SK-N-SH treated with all-trans-retinoic acid at 6 μM for 48 hours (cell line): ENCODE data around the gene BCL2L13.

ENCODE experiments used
- ATAC-seq: fragments of 200-7000 bp; cut with Tn5 transposase; 3 replicates; pipeline ENCODE4 v1.9.1; 2020; ENCODE audit warnings: mild to moderate bottlenecking, moderate library complexity
- BACH2 ChIP-seq: fragments of 250-450 bp; sonication (Bioruptor Pico); IDR thresholded peaks from 2 replicates; pipeline ENCODE4 v1.9.0; 2021; ENCODE audit warnings: mild to moderate bottlenecking, borderline replicate concordance
- ESRRG ChIP-seq: fragments of 250-450 bp; sonication (Bioruptor Pico); IDR thresholded peaks from 2 replicates; pipeline ENCODE4 v1.6.1; 2021; ENCODE audit warnings: mild to moderate bottlenecking
- GLIS3 ChIP-seq: fragments of 250-450 bp; sonication (Bioruptor Pico); IDR thresholded peaks from 2 replicates; pipeline ENCODE4 v1.5.0; 2020; ENCODE audit warnings: mild to moderate bottlenecking, moderate library complexity
- ISL1 ChIP-seq: fragments of 250-450 bp; sonication (Bioruptor Pico); IDR thresholded peaks from 2 replicates; pipeline ENCODE4 v2.1.2; 2022; ENCODE audit warnings: mild to moderate bottlenecking, moderate library complexity
- OSR1 ChIP-seq: fragments of 250-450 bp; sonication (Bioruptor Pico); IDR thresholded peaks from 2 replicates; pipeline ENCODE4 v1.8.0; 2022; ENCODE audit warnings: moderate library complexity, mild to moderate bottlenecking, inconsistent platforms
- PPARA ChIP-seq: fragments of 250-450 bp; sonication (Bioruptor Pico); IDR thresholded peaks from 2 replicates; pipeline ENCODE4 v1.5.0; 2020; ENCODE audit warnings: mild to moderate bottlenecking, borderline replicate concordance
- RARB ChIP-seq: fragments of 250-450 bp; sonication (Bioruptor Pico); IDR thresholded peaks from 2 replicates; pipeline ENCODE4 v1.8.0; 2021; ENCODE audit warnings: mild to moderate bottlenecking, moderate library complexity
- SNAI2 ChIP-seq: fragments of 250-450 bp; sonication (Bioruptor Pico); IDR thresholded peaks from 2 replicates; pipeline ENCODE4 v1.5.0; 2020; ENCODE audit warnings: mild to moderate bottlenecking, moderate library complexity
- TCF4 ChIP-seq: fragments of 250-450 bp; sonication (Bioruptor Pico); IDR thresholded peaks from 2 replicates; pipeline ENCODE4 v1.8.0; 2021; ENCODE audit warnings: mild to moderate bottlenecking, moderate library complexity, borderline replicate concordance
- TOX ChIP-seq: fragments of 250-450 bp; sonication (Bioruptor Pico); IDR thresholded peaks from 2 replicates; pipeline ENCODE4 v1.8.0; 2021; ENCODE audit warnings: mild to moderate bottlenecking, moderate library complexity, borderline replicate concordance
- TSHZ2 ChIP-seq: fragments of 250-450 bp; sonication (Bioruptor Pico); IDR thresholded peaks from 2 replicates; pipeline ENCODE4 v1.5.0; 2020; ENCODE audit warnings: mild to moderate bottlenecking, moderate library complexity
- ZC3H10 ChIP-seq: fragments of 250-450 bp; sonication (Bioruptor Pico); IDR thresholded peaks from 2 replicates; pipeline ENCODE4 v1.5.1; 2021; ENCODE audit warnings: mild to moderate bottlenecking, moderate library complexity
- ZFP3 ChIP-seq: fragments of 250-450 bp; sonication (Bioruptor Pico); IDR thresholded peaks from 2 replicates; pipeline ENCODE4 v1.5.0; 2020; ENCODE audit warnings: mild to moderate bottlenecking, moderate library complexity
- ZFP30 ChIP-seq: fragments of 450-650 bp; formaldehyde crosslinking; IDR thresholded peaks from 2 replicates; pipeline ENCODE4 v1.5.0; 2022; ENCODE audit warnings: mild to moderate bottlenecking, moderate library complexity
- ZNF565 ChIP-seq: fragments of 450-650 bp; formaldehyde crosslinking; conservative IDR thresholded peaks from 2 replicates; pipeline ENCODE4 v1.5.0; 2020; ENCODE audit warnings: low read depth, mild to moderate bottlenecking, moderate library complexity
- ZNF70 ChIP-seq: fragments of 450-650 bp; formaldehyde crosslinking; IDR thresholded peaks from 2 replicates; pipeline ENCODE4 v1.5.0; 2020; ENCODE audit warnings: mild to moderate bottlenecking, moderate library complexity
- ZNF8 ChIP-seq: fragments of 450-650 bp; formaldehyde crosslinking; IDR thresholded peaks from 2 replicates; pipeline ENCODE4 v1.5.0; 2020; ENCODE audit warnings: mild to moderate bottlenecking, moderate library complexity
- TF ChIP-seq, protein P1 (sequence below): fragments of 250-450 bp; sonication (Bioruptor Pico); IDR thresholded peaks from 2 replicates; pipeline ENCODE4 v1.8.0; 2021; ENCODE audit warnings: low read depth, mild to moderate bottlenecking, moderate library complexity, borderline replicate concordance
- TF ChIP-seq, protein P2 (sequence below): fragments of 250-450 bp; sonication (Bioruptor Pico); IDR thresholded peaks from 2 replicates; pipeline ENCODE4 v1.8.0; 2020; ENCODE audit warnings: mild to moderate bottlenecking, moderate library complexity, borderline replicate concordance
- TF ChIP-seq, protein P3 (sequence below): fragments of 250-450 bp; sonication (Bioruptor Pico); IDR thresholded peaks from 2 replicates; pipeline ENCODE4 v1.5.1; 2020; ENCODE audit warnings: low read depth, mild to moderate bottlenecking, moderate library complexity

The BCL2L13 gene

DNA sequence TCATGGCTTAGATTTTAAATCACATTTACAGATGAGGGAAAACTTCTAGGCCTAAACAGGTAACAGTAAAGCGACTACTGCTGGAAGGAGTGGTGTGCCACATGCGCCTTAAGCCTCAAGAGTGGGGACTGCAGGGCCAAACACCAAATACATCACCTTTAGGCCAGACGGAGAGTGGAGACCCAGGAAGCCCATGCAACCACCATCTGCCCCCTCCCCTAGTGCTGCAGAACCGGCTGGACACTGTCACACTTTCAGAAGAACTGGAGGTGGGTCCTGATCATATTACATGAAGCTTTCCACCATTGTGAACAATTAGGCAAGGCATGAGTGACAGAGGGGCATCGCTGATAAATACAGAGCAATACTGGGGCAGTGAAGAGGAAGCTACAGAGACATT is 46.4 kb upstream of the BCL2L13 start:
- ATAC-seq = no peak

GRCh38 chr22:17596226-17596625 is 42.3 kb upstream of the BCL2L13 start:
- no peak for ATAC-seq
- TF ChIP-seq RARB (CRISPR knock-in tag) = no peak
- no peak for TF ChIP-seq TOX (CRISPR knock-in tag)
- no peak for TF ChIP-seq ZNF565 (CRISPR knock-in tag)
- no peak for TF ChIP-seq ZNF8 (CRISPR knock-in tag)
- TF ChIP-seq TSHZ2 = no peak
- TF ChIP-seq ESRRG (CRISPR knock-in tag) = no peak
- TF ChIP-seq, protein P1, sequence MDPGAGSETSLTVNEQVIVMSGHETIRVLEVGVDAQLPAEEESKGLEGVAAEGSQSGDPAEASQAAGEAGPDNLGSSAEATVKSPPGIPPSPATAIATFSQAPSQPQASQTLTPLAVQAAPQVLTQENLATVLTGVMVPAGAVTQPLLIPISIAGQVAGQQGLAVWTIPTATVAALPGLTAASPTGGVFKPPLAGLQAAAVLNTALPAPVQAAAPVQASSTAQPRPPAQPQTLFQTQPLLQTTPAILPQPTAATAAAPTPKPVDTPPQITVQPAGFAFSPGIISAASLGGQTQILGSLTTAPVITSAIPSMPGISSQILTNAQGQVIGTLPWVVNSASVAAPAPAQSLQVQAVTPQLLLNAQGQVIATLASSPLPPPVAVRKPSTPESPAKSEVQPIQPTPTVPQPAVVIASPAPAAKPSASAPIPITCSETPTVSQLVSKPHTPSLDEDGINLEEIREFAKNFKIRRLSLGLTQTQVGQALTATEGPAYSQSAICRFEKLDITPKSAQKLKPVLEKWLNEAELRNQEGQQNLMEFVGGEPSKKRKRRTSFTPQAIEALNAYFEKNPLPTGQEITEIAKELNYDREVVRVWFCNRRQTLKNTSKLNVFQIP = no peak
- TF ChIP-seq, protein P2, sequence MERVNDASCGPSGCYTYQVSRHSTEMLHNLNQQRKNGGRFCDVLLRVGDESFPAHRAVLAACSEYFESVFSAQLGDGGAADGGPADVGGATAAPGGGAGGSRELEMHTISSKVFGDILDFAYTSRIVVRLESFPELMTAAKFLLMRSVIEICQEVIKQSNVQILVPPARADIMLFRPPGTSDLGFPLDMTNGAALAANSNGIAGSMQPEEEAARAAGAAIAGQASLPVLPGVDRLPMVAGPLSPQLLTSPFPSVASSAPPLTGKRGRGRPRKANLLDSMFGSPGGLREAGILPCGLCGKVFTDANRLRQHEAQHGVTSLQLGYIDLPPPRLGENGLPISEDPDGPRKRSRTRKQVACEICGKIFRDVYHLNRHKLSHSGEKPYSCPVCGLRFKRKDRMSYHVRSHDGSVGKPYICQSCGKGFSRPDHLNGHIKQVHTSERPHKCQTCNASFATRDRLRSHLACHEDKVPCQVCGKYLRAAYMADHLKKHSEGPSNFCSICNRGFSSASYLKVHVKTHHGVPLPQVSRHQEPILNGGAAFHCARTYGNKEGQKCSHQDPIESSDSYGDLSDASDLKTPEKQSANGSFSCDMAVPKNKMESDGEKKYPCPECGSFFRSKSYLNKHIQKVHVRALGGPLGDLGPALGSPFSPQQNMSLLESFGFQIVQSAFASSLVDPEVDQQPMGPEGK (CRISPR knock-in tag) = no peak
- TF ChIP-seq, all 23 proteins: peak for 0

More for the DNA sequence above, 46.4 kb upstream of the BCL2L13 start:
- no peak for TF ChIP-seq ISL1 (CRISPR knock-in tag)
- no peak for TF ChIP-seq GLIS3
- TF ChIP-seq ZFP3 (CRISPR knock-in tag) = no peak
- no peak for TF ChIP-seq ZNF8 (CRISPR knock-in tag)
- TF ChIP-seq TSHZ2 = no peak
- TF ChIP-seq PPARA = no peak

DNA sequence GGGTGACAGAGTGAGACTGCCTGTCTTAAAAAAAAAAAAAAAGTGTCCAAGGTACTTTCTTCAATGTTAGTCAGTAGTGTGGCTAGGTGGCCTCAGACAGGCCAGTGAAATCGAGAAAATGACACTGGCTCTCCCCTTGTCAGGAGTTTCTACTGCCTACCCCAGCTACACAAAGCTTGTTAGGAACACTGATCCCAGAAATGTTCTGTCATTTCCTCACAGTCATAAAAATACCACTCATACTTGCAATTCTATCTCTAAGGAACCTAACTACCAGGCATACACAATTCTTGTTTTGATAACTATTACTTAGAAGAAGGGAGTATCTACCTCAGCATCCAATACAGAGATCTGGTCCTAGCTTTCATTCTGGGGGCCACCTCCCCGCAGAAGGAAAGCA is 41.3 kb upstream of the BCL2L13 start:
- peak; percentile 16; the same call in 1 of the 3 replicates for ATAC-seq
- TF ChIP-seq RARB (CRISPR knock-in tag) = no peak
- TF ChIP-seq ZC3H10 (CRISPR knock-in tag) = no peak
- TF ChIP-seq, protein P3, sequence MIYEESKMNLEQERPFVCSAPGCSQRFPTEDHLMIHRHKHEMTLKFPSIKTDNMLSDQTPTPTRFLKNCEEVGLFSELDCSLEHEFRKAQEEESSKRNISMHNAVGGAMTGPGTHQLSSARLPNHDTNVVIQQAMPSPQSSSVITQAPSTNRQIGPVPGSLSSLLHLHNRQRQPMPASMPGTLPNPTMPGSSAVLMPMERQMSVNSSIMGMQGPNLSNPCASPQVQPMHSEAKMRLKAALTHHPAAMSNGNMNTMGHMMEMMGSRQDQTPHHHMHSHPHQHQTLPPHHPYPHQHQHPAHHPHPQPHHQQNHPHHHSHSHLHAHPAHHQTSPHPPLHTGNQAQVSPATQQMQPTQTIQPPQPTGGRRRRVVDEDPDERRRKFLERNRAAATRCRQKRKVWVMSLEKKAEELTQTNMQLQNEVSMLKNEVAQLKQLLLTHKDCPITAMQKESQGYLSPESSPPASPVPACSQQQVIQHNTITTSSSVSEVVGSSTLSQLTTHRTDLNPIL (CRISPR knock-in tag) = no peak
- TF ChIP-seq ZFP3 (CRISPR knock-in tag) = no peak
- TF ChIP-seq BACH2 (CRISPR knock-in tag) = no peak
- no peak for TF ChIP-seq ZNF70 (CRISPR knock-in tag)
- TF ChIP-seq PPARA = no peak
- no peak for TF ChIP-seq SNAI2
- no peak for TF ChIP-seq ZNF565 (CRISPR knock-in tag)
- no peak for TF ChIP-seq ZNF8 (CRISPR knock-in tag)
- no peak for TF ChIP-seq OSR1 (CRISPR knock-in tag)
- TF ChIP-seq ZFP30 (CRISPR knock-in tag) = no peak

- no peak for TF ChIP-seq BACH2 (CRISPR knock-in tag)
- no peak for TF ChIP-seq TCF4 (CRISPR knock-in tag)
- no peak for TF ChIP-seq ESRRG (CRISPR knock-in tag)
- TF ChIP-seq OSR1 (CRISPR knock-in tag) = no peak
- TF ChIP-seq, protein P1 = no peak
- TF ChIP-seq, protein P2 (CRISPR knock-in tag) = no peak
- no peak for ATAC-seq
Measured at GRCh38 chr22:17598318-17598717, 40.2 kb upstream of the BCL2L13 start.
